D341Med (cell line): Measurements from ENCODE around the gene ACAA1.

Experiments
- DNase-seq: peaks from one replicate; pipeline ENCODE4 v3.0.0; 2012; ENCODE audit warnings: low spot score

ACAA1 gene

GRCh38 chr3:38118421-38119247, 18.3 kb downstream of the ACAA1 start:
- no peak for DNase-seq

GRCh38 chr3:38117748-38118420, 19.0 kb downstream of the ACAA1 start:
- DNase-seq = peak; percentile 83

- DNase-seq = no peak
Measured at GRCh38 chr3:38117163-38117716, 19.7 kb downstream of the ACAA1 start.

GRCh38 chr3:38116471-38117162, 20.3 kb downstream of the ACAA1 start:
- DNase-seq = no peak

GRCh38 chr3:38115645-38116427, 21.1 kb downstream of the ACAA1 start:
- DNase-seq = no peak

GRCh38 chr3:38114875-38115644, 21.9 kb downstream of the ACAA1 start:
- no peak for DNase-seq

- no peak for DNase-seq
Measured at GRCh38 chr3:38114052-38114874, 22.7 kb downstream of the ACAA1 start.

GRCh38 chr3:38112378-38112761, 24.6 kb downstream of the ACAA1 start:
- no peak for DNase-seq

- no peak for DNase-seq
Measured at GRCh38 chr3:38111696-38112377, 25.1 kb downstream of the ACAA1 start.

GRCh38 chr3:38111201-38111600, 25.7 kb downstream of the ACAA1 start:
- no peak for DNase-seq

- no peak for DNase-seq
Measured at GRCh38 chr3:38110314-38111050, 26.4 kb downstream of the ACAA1 start.

- DNase-seq = no peak
Measured at GRCh38 chr3:38109580-38110313, 27.2 kb downstream of the ACAA1 start.

GRCh38 chr3:38108649-38109579, 28.0 kb downstream of the ACAA1 start:
- DNase-seq = no peak

GRCh38 chr3:38107911-38108648, 28.8 kb downstream of the ACAA1 start:
- no peak for DNase-seq

GRCh38 chr3:38105525-38105924, 31.4 kb downstream of the ACAA1 start:
- no peak for DNase-seq

- no peak for DNase-seq
Measured at GRCh38 chr3:38102444-38102814, 34.5 kb downstream of the ACAA1 start.
